OCI-LY3 (cell line): ENCODE results near the gene CAST.

Experiments used
- CTCF ChIP-seq: fragments of 200-600, 300-600 bp; sonication (generic); IDR thresholded peaks from 2 replicates; pipeline ENCODE4 v1.5.1; 2014; ENCODE audit warnings: antibody characterized with exemption, low read length, low read depth
- EZH2phosphoT487 ChIP-seq: fragments of 200-600 bp; shearing (Covaris generic); IDR thresholded peaks from 2 replicates; pipeline ENCODE4 v1.6.1; 2018; ENCODE audit warnings: antibody characterized with exemption, mixed run types, low read depth

- TF ChIP-seq CTCF (no peak), EZH2phosphoT487 (no peak)
Measured at GRCh38 chr5:96761618-96762017, 99.4 kb downstream of the CAST start.
